HT-29 (cell line): Measurements from ENCODE around the gene BEAN1. TPM values are rescaled to one million over a fixed set of nuclear protein-coding genes. Genes with fewer than 3 reads are reported as not detected.
"Not testable (repeated sequence)": the region's sequence is repeated elsewhere in the genome, so short reads cannot be mapped to it uniquely, and the experiment has no call there.

ENCODE experiments used
- DNase-seq: peaks from one replicate; pipeline ENCODE4 v3.0.0-alpha.2; 2015; ENCODE audit warnings: low spot score
- total RNA-seq: library from RNA; depleted of rRNA; stranded (reverse); fragments of >200 nt; shearing (Covaris generic); gene quantifications from 2 replicates; pipeline ENCODE4 v1.2.3, GENCODE V29; 2014

BEAN1 gene
- total RNA-seq, 1 experiment from 2014 or later = not detected

DNA sequence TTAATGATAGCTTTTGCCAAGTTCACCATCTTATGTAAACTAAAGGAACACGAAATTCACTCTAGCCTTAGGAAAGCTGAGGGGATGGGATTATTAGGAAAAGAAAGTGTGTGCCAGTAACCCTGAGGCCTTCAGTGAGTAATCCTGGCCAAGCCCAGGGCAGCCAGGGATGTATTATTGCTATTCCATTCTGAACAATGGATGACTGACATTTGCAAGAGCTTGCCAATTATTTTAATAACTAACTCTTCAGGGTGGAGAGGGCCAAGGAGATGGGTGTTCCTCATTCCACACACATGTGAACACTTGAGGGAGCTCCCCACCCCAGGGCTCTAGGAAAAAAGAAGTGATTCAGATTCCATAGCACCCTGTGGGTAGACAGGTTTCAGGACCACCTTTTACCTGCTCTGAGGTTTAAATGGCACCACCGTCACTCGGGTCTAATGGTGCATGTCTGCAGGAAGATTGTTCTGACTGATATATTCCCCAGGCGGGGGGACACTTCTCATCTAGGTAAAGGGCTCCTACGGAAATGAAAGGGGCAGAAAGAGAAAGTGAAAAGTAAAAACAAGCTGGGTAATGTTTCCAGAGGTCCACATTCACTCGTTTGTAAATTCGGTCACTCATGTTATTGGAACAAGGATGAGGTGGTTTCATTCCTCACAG, 81.3 kb downstream of the BEAN1 start:
- DNase-seq = peak; percentile 86

DNA sequence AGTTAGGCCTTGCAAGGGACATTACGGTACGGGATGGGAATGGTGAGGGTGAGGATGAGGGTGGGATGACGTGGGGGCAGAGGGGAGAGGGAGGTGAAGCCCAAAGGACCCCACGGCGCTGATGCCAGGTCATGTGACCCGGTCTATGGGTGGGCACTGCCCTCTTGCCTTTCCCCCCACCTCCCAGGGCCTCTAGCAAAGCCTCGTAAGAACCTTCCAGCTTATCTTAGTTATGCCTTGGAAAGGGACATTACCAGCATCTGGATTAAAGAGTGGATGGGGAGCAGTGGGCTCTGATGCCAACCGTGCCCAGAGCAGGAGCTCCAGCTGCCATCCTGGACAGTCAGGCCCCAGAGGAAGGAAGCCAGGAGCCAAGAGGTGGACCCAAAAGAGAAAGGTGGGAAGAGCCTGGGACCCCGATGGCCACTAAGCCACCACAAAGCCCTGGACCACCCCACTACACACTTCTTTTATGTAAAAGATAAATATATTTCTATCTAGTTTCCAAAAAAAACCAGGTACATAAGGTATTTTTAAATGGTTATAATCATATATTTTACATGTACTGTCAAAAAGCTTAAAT, 81.9 kb downstream of the BEAN1 start:
- no peak for DNase-seq

DNA sequence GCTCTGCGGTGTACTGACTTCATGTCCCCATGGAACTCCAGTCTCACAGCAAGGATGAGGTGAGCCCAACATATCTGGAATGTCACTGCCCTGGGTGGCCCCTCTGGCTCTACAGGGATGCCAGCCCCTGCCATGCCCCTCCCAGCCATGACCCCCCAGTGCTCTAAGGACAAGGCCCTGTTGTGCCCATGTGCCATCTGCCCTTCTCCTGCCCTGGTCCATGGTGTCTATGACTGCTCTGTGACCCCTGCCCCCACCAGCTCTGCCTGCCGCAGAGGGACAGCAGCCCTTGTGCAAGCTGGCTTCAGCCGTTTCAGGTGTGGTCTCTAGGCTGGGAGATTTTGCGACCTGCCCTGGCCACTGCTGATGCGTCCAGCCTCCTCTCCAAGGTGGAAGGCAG, 82.5 kb downstream of the BEAN1 start:
- no peak for DNase-seq

DNA sequence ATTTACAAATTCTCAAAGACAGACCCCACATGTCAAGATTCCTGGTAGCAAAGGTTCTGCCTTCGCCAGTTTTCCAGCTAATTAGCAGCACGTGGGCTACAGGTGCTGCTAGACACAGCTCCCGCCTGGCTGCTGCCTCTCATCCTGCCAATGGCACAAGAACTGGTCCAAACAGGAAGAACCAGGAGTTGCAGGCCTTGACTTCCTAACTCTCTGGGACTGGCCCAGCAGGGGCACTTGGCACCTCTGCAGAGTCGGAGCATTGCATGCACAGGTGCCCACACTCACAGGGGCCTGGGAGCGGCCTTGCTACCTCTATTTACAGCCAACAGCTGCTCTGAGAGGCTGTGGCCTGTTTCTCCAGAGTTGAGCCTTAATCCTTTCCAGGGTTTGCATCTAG, 83.2 kb downstream of the BEAN1 start:
- peak; percentile 29 for DNase-seq

DNA sequence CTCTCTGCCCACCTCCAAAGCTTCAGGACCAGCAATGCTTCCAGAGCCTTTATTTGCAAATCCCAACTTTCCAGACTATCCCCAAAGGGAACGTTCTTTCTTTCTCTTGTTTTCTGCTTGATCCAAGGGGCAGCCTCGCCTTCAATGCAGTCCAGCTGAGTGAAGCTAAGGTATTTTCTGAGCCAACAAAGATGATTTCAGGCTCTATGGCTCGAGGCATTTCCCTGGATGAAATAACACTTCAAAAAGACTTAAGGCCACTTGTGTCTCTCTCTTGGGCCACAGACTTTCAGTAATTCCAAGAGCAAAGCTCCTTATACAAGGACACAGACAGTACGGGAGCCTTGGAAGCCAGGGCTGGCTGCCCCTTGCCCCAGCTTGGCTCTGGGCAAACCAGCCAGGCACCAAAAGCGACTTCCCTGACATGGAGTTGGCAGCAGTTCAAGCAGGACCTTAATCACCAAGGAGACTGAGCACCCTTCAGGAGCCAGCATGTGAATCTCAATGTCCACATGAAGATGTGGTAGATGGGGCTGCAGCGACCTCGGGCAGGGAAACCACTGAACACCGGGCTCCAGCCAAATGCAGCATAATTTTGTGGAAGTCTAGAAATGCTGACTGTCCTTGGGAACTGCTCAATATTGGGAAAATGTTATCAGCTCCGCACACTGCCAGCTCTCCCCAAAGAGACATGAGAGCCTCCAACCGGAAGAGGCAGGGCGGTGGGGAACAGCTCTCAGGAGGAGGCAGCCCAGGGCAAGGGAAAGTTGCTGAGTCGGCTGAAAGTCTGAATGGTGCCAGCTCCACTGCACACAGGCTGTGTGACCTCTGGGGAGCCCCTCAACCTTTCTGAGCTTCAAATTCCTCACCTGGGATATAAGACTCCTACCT, 83.9 kb downstream of the BEAN1 start:
- peak; percentile 81 for DNase-seq

DNA sequence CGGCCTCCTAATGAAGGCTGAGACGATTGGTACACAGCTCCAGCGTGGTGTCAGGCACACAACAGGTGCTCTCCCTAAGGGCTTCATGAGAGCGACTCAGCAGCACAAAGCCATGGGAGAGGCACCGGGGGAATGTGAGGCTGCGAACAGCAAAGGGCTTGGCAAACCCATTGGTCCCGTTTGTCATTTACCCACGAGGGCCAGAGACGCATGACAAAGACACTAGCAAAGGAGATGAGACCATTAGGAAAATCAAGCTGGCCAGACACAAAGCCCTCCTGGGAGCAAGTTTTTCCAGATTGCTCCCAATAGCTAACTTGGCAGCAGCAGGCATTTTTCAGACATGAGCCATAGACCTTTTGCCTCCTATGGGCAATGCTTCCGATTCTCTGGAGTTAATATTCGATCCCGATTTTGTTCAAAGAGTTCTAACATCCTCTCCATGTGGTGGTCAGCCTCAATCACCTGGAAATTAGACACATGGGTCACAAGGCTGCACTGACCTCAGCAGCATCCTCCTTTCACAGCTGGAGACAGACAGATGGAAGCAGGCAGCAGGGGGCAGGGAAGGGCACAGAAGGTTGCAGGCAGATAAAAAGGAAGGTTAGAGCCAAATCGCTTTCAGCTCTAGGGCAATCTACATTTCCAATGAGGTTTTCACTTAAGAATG, 84.6 kb downstream of the BEAN1 start:
- DNase-seq = peak; percentile 78

DNA sequence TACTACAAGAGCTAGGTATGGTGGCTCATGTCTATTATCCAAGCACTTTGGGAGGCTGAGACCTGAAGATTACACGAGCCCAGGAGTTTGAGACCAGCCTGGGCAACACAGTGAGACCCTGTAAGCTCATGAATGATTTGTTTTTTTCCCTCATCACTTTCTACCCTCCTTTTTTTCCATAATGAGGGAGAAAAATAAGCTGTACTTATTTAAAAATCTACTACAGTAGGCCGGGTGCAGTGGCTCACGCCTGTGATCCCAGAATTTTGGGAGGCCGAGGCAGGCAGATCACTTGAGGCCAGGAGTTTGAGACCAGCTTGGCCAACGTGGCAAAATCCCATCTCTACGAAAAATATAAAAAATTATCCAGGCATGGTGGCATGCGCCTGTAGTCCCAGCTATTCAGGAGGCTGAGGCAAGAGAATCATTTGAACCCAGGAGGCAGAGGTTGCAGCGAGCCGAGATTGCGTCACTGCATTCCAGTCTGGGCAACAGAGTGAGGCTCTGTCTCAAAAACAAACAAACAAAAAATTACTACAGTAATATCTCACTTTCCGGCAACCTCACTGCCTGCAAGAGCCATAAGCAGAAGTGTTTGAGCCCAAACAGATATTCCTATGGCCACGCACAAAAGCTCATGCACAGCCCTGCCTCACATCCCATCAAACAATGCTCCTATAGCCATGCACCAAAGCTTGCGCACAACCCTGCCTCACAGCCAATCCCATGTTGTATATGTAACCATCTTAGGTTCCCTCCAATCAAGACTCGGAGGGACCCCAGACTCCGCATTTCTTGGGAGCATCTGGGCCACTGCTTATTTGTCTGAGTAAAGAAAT, 85.4 kb downstream of the BEAN1 start:
- DNase-seq = peak; percentile 12

DNA sequence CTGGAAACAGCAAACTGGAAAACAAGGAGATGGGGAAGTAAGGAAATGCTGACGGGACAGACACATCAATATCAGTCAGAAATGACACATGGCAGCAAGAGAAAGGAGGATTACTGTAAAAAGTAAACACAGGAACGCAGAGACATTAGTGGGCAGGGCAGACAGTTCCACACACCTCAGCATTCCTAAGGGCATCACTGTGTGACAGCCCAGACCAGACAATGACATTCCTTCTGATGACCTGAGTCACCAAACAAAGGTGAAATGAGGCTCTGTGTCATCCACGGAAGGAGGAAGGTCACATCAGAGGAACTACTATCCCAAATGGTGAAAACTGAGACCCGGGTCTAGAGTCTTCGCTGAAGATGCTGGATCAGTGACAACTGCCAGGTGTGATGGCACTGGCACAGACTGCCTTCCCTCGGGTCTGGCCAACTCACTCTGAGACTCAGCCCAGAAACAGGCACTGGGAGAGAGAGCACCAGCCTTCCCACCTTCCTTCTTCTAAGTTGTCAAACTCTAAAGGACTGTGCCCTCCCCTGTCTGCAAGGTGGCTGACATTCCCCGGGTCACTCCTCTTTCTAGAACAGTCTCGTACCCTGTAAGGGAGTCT, 86.1 kb downstream of the BEAN1 start:
- peak; percentile 45 for DNase-seq

DNA sequence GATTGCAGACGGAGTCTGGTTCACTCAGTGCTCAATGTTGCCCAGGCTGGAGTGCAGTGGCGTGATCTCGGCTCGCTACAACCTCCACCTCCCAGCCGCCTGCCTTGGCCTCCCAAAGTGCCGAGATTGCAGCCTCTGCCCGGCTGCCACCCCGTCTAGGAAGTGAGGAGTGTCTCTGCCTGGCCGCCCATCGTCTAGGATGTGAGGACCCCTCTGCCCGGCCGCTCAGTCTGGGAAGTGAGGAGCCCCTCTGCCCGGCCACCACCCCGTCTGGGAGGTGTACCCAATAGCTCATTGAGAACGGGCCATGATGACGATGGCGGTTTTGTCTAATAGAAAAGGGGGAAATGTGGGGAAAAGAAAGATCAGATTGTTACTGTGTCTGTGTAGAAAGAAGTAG, 87.3 kb downstream of the BEAN1 start:
- DNase-seq = not testable (repeated sequence)

DNA sequence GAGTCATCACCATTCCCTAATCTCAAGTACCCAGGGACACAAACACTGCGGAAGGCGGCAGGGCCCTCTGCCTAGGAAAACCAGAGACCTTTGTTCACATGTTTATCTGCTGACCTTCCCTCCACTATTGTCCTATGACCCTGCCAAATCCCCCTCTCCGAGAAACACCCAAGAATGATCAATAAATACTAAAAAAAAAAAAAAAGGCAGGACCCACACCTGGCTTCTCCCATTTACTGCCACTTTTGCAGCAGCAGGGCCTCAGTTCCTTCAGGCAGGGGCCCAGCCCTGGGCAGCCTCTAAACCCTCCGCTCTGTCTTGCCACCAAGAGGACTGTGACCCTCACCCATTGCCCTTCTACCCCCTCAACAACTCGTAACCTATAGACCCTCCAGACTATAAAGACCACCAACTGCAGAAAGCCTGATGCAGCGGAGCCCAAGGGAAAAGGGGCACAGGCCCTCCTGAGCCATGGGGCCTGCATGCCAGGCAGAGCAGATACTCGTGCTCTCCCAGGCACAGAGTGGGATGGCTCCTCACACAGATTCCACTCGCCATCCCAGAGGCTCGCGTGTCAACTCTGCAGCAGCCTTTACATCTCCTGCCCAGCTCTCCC, 88.0 kb downstream of the BEAN1 start:
- DNase-seq = not testable (repeated sequence)

DNA sequence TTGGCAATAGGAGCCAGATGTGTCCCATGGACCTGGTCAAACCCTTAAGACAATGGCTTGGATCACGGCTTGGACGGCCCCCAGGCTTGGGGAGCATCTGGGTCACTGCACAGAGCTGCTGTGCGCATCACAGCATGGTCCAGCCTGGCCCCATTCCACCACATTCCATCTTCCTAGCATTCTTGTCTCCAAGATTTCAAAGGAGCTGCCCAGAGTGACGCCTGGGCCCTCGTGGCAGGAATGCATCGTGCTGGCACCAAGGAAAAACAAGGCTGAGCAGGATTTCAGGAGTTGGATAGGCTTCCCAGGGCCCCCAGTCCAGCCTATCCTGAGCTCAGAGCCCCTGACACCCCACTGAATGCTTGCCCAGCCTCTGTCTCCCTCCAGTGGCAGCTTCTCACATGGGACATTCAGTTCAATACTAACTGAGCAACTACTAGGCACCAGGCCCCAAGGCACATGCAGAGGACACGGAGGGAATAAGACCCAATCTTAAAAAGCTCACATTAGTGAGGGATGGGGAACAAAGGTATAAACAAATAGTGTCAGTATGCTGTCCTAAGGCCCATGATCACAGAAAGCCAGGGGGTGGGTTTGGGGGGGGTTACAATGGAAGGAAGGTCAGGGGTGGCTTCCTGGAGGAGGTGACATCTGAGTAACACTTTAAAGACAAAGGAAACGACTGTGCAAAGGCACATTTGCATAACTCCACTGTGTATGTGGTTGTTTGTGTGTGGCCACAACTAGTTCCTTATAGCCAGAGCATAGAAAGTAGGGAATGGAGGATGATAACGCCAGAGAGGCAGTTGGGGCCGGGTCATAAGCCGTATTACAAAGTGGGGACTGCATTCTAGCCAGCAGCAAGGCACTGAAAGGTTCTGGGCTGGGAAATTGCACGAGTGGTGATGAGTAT, 88.8 kb downstream of the BEAN1 start:
- peak; percentile 52 for DNase-seq

DNA sequence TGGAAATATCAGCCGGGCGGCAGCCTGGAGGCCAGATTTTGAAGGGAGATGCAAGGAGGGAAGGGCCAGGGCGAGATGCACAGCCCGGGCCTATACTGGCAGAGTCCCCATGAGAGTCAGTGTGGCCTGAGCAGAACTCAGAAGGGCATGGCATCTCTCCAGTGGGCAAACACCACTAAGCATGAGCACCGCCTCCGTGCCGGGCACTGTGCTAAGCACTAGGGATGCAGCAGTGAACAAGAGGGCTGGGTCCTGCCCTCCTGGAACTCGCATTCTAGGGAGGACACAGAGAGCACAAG, 89.4 kb downstream of the BEAN1 start:
- no peak for DNase-seq

DNA sequence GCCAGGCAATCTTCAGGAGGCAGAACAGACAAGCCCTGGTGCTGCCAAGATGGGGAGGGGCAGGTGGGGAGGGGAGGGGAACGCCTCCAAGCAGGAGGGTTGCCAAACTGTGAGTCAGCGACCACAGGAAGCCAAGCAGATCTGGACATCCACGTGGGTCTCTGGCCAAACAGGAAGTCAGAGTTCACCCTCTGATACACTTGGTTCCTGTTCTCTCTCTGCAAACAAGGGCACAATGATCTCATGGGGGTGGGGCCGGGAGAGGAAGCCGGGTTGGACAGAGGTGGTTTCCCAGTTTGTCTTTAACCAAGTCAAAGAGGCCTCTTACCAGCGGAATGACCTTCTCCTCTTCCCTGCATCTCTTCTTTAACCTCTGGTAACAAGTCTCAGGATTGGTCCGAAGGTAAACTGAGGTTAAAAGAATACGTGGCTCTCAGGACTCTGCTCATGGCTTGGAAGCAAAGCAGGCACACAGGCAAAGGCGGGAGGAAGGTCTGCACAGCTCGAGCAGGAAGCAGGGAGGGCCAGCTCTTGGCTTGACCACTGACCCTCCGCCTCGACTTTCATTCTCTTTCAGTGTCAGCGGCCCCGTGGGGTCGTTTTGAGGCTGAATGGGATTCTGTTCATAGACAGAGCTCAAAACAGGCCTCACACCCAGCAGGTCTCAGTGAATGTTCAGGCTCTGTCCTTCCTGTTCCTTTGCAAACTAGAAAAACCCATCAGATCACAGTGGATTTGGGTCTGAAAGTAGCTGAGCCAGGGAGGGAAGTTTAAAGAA, 89.9 kb downstream of the BEAN1 start:
- DNase-seq = peak; percentile 96

DNA sequence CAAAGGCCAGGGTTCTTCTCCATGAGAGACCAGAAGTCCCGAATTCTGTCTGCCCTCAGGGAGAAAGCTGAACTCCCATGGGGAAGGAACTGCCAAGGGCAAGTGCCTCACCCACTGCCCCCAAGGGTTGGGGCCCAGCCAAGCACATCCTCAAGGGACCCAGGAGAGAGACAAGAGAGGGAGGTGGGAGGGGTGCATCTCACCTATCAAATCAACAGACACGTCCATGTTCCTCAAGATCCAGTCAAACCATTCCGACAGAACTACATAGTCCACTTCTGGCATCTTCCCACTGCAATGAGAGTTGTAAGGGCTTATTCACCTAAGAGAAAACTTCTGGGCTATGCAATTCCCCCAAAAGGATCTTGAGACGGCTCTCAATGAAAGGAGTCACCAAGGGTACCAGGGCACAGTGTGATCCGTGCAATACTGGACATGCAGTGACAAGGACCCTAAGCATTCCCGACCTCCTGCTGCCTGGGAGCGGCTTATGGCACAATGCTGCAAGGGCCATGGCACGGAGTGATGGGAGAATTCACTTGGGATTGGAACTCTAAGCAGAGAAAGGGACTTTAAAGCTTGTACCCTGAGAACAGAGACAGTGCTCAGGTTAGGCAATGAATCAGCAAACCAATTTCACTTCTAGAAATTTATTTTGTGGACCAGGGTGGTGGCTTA, 90.6 kb downstream of the BEAN1 start:
- DNase-seq = peak; percentile 12

DNA sequence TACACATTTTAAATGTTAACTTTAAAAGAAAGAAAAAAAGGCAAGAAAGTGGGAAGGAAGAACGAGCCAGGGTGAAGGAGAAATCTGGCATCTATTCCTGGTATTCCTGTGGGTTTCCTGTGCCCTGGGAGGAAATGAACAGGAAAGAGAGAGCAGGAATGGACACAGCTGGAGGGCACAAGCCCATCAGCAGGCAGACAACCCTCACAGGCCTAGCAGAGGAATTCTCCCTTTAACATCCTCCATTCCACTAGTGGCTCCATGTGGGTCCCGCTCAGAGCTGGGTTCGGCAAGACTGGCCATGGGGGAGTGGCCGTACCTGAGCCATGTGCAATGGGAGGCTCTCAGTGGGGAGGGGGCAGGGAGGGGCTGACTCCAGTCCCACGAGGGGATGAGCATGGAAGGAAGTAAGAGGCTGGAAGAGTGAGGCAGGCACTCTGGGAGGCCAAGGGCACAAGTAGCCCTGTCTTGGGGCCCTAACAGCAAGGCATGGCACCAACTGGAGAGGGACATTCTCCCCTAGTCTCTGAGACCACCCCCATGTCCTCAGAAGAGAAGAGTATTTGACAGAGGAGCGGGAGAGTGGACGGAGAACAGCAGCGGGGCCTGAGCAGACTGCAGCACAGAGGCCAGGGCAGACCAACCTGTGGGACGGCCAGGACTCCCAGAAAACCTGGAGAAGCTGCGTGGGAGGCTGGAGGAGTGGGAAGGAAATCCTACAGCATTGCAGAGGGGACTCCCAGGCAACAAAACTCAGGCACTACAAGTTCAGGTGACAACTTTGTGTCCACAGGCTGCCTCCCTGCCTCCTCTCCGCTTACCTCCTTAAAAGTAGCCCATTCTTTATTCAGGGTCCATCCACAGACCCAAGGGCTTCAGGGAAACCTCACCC, 92.6 kb downstream of the BEAN1 start:
- no peak for DNase-seq

DNA sequence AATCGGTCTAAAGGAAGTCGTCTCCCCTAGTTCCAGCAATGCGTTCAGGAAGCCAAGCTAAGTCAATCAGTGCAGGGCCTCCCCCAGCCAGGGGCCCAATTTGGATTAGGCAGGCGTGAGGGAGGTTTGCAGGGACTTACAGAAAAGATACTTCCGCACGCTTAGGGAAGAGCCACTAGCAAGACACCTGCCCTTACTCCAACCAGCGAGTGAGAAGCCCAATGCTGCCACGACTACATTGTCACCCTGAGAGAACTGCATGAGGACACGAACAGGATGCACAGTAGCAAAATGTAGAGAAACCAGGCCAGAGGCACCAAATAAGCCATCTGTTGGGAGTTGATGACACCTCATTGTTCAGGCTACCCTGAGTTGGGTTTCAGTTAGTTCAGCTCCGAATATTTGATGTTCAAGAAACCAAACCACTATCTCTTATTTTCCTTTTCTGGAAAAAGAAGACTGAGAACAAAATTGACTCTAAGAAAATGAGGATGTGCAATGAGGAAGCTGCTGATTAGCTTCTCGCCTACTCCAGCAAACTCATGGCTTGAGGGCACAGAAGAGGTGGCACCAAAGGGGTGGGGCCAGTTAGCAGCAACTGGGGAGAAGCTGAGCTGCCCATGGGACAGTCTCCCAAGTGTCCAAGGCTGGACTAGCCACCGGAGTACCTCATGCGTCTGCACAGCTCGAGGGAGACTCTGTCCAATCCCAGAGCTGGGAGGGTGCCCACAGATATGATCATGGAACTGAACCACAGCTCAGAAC, 93.5 kb downstream of the BEAN1 start:
- no peak for DNase-seq
